H9 (cell line): Measurements from ENCODE around the gene DPPA2. TPM values are rescaled to one million over a fixed set of nuclear protein-coding genes. Genes with fewer than 3 reads are reported as not detected.

Source experiments
- DNase-seq: peaks from one replicate; pipeline ENCODE4 v3.0.0-alpha.2; 2017
- H2AFZ ChIP-seq: one replicate; pipeline ENCODE4 v1.6.1; 2013; ENCODE audit warnings: mild to moderate bottlenecking, low read length, control low read depth, moderate library complexity
- H2AK5ac ChIP-seq: 2 replicates; pipeline ENCODE4 v1.6.1; 2013; ENCODE audit warnings: low read length, control low read depth, mixed read lengths; ENCODE audit not compliant: insufficient read length
- H2BK120ac ChIP-seq: one replicate; pipeline ENCODE4 v1.6.1; 2013; ENCODE audit warnings: low read depth, mild to moderate bottlenecking, low read length, control low read depth, inconsistent platforms; ENCODE audit not compliant: poor library complexity, severe bottlenecking
- H2BK12ac ChIP-seq: 2 replicates; pipeline ENCODE4 v1.6.1; 2013; ENCODE audit warnings: low read length, control low read depth, mixed read lengths, low read depth; ENCODE audit not compliant: insufficient read length
- H2BK15ac ChIP-seq: 2 replicates; pipeline ENCODE4 v1.6.1; 2013; ENCODE audit warnings: low read depth, low read length, control low read depth
- H2BK20ac ChIP-seq: one replicate; pipeline ENCODE4 v1.6.1; 2013; ENCODE audit warnings: low read depth, mild to moderate bottlenecking, low read length, control low read depth, inconsistent platforms; ENCODE audit not compliant: poor library complexity, severe bottlenecking
- H2BK5ac ChIP-seq: 2 replicates; pipeline ENCODE4 v1.6.1; 2013; ENCODE audit warnings: low read length, control low read depth, mixed read lengths; ENCODE audit not compliant: insufficient read length
- H3K14ac ChIP-seq: 2 replicates; pipeline ENCODE4 v1.6.1; 2013; ENCODE audit warnings: low read length, control low read depth; ENCODE audit not compliant: insufficient read depth
- H3K18ac ChIP-seq: 2 replicates; pipeline ENCODE4 v1.6.1; 2013; ENCODE audit warnings: low read depth, mild to moderate bottlenecking, mixed read lengths, low read length, control low read depth; ENCODE audit not compliant: insufficient read length
- H3K23ac ChIP-seq: 2 replicates; pipeline ENCODE4 v1.6.1; 2013; ENCODE audit warnings: low read length, control low read depth, mixed read lengths, low read depth; ENCODE audit not compliant: insufficient read length
- H3K23me2 ChIP-seq: 2 replicates; pipeline ENCODE4 v1.6.1; 2013; ENCODE audit warnings: low read depth, mild to moderate bottlenecking, mixed read lengths, low read length, control low read depth; ENCODE audit not compliant: insufficient read length, poor library complexity, severe bottlenecking
- H3K27ac ChIP-seq: 2 replicates; pipeline ENCODE4 v1.5.1; 2013; ENCODE audit warnings: low read length, control low read depth, mixed read lengths, low read depth; ENCODE audit not compliant: insufficient read length
- H3K27me3 ChIP-seq: 2 replicates; pipeline ENCODE4 v1.6.1; 2013; ENCODE audit warnings: low read length, control low read depth, inconsistent platforms; ENCODE audit not compliant: insufficient read depth
- H3K4ac ChIP-seq: 2 replicates; pipeline ENCODE4 v1.6.1; 2013; ENCODE audit warnings: low read depth, mild to moderate bottlenecking, control low read depth, inconsistent platforms, low read length, moderate library complexity
- H3K4me1 ChIP-seq: 2 replicates; pipeline ENCODE4 v1.6.1; 2013; ENCODE audit warnings: low read length, control low read depth, inconsistent platforms; ENCODE audit not compliant: insufficient read depth
- H3K4me2 ChIP-seq: 2 replicates; pipeline ENCODE4 v1.6.1; 2013; ENCODE audit warnings: low read length, control low read depth, mixed read lengths; ENCODE audit not compliant: insufficient read length, insufficient read depth
- H3K56ac ChIP-seq: 2 replicates; pipeline ENCODE4 v1.6.1; 2013; ENCODE audit warnings: low read depth, mild to moderate bottlenecking, mixed read lengths, low read length, control low read depth; ENCODE audit not compliant: insufficient read length
- H3K79me1 ChIP-seq: 2 replicates; pipeline ENCODE4 v1.6.1; 2013; ENCODE audit warnings: low read depth, mild to moderate bottlenecking, moderate library complexity, low read length, control low read depth, inconsistent platforms; ENCODE audit not compliant: insufficient read depth, poor library complexity, severe bottlenecking
- H3K79me2 ChIP-seq: 2 replicates; pipeline ENCODE4 v1.6.1; 2013; ENCODE audit warnings: low read length, control low read depth, inconsistent platforms; ENCODE audit not compliant: insufficient read depth
- H3K9ac ChIP-seq: 2 replicates; pipeline ENCODE4 v1.6.1; 2013; ENCODE audit warnings: low read length, control low read depth, mixed read lengths; ENCODE audit not compliant: insufficient read length; ENCODE audit errors: extremely low read depth
- H3K9me3 ChIP-seq: one replicate; pipeline ENCODE4 v1.6.1; 2013; ENCODE audit warnings: low read depth, low read length, inconsistent platforms; ENCODE audit not compliant: control insufficient read depth
- H3T11ph ChIP-seq: one replicate; pipeline ENCODE4 v1.6.1; 2013; ENCODE audit warnings: mild to moderate bottlenecking, low read length, control low read depth, inconsistent platforms
- H4K20me1 ChIP-seq: one replicate; pipeline ENCODE4 v1.6.1; 2013; ENCODE audit not compliant: control insufficient read depth, insufficient read length, insufficient read depth
- H4K5ac ChIP-seq: 2 replicates; pipeline ENCODE4 v1.6.1; 2013; ENCODE audit warnings: low read depth, mild to moderate bottlenecking, mixed read lengths, low read length, control low read depth; ENCODE audit not compliant: insufficient read length
- H4K8ac ChIP-seq: replicated peaks from 2 replicates; pipeline ENCODE4 v1.6.1; 2013; ENCODE audit warnings: low read length, control low read depth, mixed read lengths, low read depth; ENCODE audit not compliant: insufficient read length
- H4K91ac ChIP-seq: 2 replicates; pipeline ENCODE4 v1.6.1; 2013; ENCODE audit warnings: low read depth, mild to moderate bottlenecking, moderate library complexity, mixed read lengths, low read length, control low read depth; ENCODE audit not compliant: insufficient read length
- H3K27ac Mint-ChIP-seq, 3 experiments: 2 replicates in 2 of 3; 3 replicates in 1 of 3; pipeline ENCODE4 v1.8.0; 2020 to 2021; ENCODE audit warnings: mixed read lengths in 3 of 3, mild to moderate bottlenecking in 1 of 3, moderate library complexity in 1 of 3
- H3K27me3 Mint-ChIP-seq: 2 replicates; pipeline ENCODE4 v1.8.0; 2021; ENCODE audit warnings: low read depth, mild to moderate bottlenecking, moderate library complexity, mixed read lengths
- H3K36me3 Mint-ChIP-seq, 3 experiments: 2 replicates in 2 of 3; 3 replicates in 1 of 3; pipeline ENCODE4 v1.8.0; 2020 to 2021; ENCODE audit warnings: low read depth in 3 of 3, mixed read lengths in 3 of 3; ENCODE audit not compliant: insufficient read depth in 1 of 3
- H3K4me1 Mint-ChIP-seq, 2 experiments: 2 replicates each; pipeline ENCODE4 v1.8.0; 2020; ENCODE audit warnings: mixed read lengths in 2 of 2
- H3K4me3 Mint-ChIP-seq, 2 experiments: 2 replicates in 1 of 2; 3 replicates in 1 of 2; pipeline ENCODE4 v1.8.0; 2020 to 2021; ENCODE audit warnings: mild to moderate bottlenecking in 2 of 2, mixed read lengths in 2 of 2, moderate library complexity in 1 of 2
- H3K9me3 Mint-ChIP-seq, 2 experiments: 2 replicates in 1 of 2; 3 replicates in 1 of 2; pipeline ENCODE4 v1.8.0; 2020; ENCODE audit warnings: mild to moderate bottlenecking in 2 of 2, mixed read lengths in 2 of 2, moderate library complexity in 1 of 2
- WGBS: extraction: QIAGEN DNeasy Blood & Tissue Kit; methylation state at CpG from one replicate; pipeline ENCODE4 v1.1.7; 2013; ENCODE audit warnings: missing lambda C conversion rate, low lambda C conversion rate, mixed read lengths; ENCODE audit not compliant: insufficient read length; ENCODE audit errors: extremely low coverage; 5-methylcytosine and 5-hydroxymethylcytosine counted together
- total RNA-seq: library from RNA; stranded (reverse); gene quantifications from 2 replicates; pipeline ENCODE4 v1.2.1, GENCODE V29; 2021
- TF ChIP-seq, protein P1 (sequence below): fragments of 200-600 bp; sonication (generic); conservative IDR thresholded peaks from 3 replicates; pipeline ENCODE4 v1.8.0; 2021; ENCODE audit warnings: antibody characterized with exemption, mild to moderate bottlenecking

Gene DPPA2
- total RNA-seq, 1 experiment from 2014 or later, result 3.2 TPM

DNA sequence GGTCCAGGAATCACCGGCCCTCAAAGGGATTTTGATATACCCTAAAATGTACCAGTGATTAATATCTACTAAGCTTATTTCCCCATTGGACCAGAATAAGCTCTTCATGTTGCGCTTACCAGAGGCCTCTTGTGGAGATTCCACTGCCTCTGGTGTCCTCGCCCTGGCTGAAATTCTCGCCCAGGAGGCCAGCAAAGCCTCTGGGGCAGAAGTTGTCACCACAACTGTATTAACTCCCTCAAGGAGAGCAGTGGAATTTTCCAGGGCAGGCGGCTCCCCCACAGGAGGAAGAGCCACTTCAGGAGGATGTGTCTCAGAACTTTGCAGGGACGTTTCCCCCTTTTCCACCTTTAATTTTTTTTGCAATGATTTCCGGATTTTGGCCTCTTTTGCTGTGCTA, 14.1 kb upstream of the DPPA2 start:
- H3K27ac ChIP-seq, result no peak overlapping the region
- Mint-ChIP-seq H3K4me3 (peak overlapping the region; percentile 32 to 65; a peak in 4 of 5 replicates), H3K4me1 (peaks cover 47 to 60% of the 10 kb centered on the region in 2 experiments), H3K27me3 (no peaks in the 10 kb centered on the region; the same call in 1 of the 2 replicates), H3K9me3 (peaks cover 0 to 2% of the 10 kb centered on the region in 2 experiments; a peak in 2 of 5 replicates), H3K36me3 (peaks cover 81 to 99% (median 94%) of the 10 kb centered on the region in 3 experiments), H3K27ac (peak overlapping the region in 2 of 3 experiments; percentile 28 to 72; a peak in 2 of 7 replicates)
- H3K23ac ChIP-seq, result no peak overlapping the region
- H3K23me2 ChIP-seq, result peaks cover 9% of the 10 kb centered on the region
- no peak for DNase-seq
- no peak overlapping the region for H2BK12ac ChIP-seq
- H4K5ac ChIP-seq, result no peak overlapping the region
- peak overlapping the region; percentile 24 for H3K4me2 ChIP-seq
- H3K14ac ChIP-seq, result no peak overlapping the region
- H3T11ph ChIP-seq, result no peak overlapping the region
- no peak overlapping the region for H2BK15ac ChIP-seq
- H4K91ac ChIP-seq, result no peak overlapping the region
- H2BK5ac ChIP-seq, result no peak overlapping the region
- no peaks in the 10 kb centered on the region for H3K9me3 ChIP-seq
- no peaks in the 10 kb centered on the region; the same call in 1 of the 2 replicates for H3K4me1 ChIP-seq
- H3K18ac ChIP-seq, result no peak overlapping the region
- no peak overlapping the region for H3K4ac ChIP-seq
- H3K79me2 ChIP-seq, result peaks cover 38% of the 10 kb centered on the region; the same call in 1 of the 2 replicates
- H3K27me3 ChIP-seq, result no peaks in the 10 kb centered on the region
- no peak overlapping the region for H2BK20ac ChIP-seq
- H4K8ac ChIP-seq, result no peak overlapping the region
- H2BK120ac ChIP-seq, result no peak overlapping the region
- H3K9ac ChIP-seq, result no peak overlapping the region
- TF ChIP-seq, protein P1, sequence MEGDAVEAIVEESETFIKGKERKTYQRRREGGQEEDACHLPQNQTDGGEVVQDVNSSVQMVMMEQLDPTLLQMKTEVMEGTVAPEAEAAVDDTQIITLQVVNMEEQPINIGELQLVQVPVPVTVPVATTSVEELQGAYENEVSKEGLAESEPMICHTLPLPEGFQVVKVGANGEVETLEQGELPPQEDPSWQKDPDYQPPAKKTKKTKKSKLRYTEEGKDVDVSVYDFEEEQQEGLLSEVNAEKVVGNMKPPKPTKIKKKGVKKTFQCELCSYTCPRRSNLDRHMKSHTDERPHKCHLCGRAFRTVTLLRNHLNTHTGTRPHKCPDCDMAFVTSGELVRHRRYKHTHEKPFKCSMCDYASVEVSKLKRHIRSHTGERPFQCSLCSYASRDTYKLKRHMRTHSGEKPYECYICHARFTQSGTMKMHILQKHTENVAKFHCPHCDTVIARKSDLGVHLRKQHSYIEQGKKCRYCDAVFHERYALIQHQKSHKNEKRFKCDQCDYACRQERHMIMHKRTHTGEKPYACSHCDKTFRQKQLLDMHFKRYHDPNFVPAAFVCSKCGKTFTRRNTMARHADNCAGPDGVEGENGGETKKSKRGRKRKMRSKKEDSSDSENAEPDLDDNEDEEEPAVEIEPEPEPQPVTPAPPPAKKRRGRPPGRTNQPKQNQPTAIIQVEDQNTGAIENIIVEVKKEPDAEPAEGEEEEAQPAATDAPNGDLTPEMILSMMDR, result no peak
- H2AFZ ChIP-seq, result no peak overlapping the region
- H4K20me1 ChIP-seq, result no peaks in the 10 kb centered on the region
- no peak overlapping the region for H3K56ac ChIP-seq
- no peaks in the 10 kb centered on the region for H3K79me1 ChIP-seq
- no CpG with 5 or more reads among the region's 7 CpGs for WGBS
- H2AK5ac ChIP-seq, result no peak overlapping the region
